HG03159 (cell line): ENCODE measurements around the gene KCTD14.

Source experiments
- ATAC-seq: cut with Tn5 transposase; IDR thresholded peaks from one replicate; pipeline ENCODE4 v1.9.1; 2021; ENCODE audit warnings: mild to moderate bottlenecking, moderate library complexity; ENCODE audit not compliant: unreplicated experiment

Gene KCTD14

GRCh38 chr11:77967121-77967520 is 56.0 kb downstream of the KCTD14 start:
- no peak for ATAC-seq

GRCh38 chr11:77966338-77966737 is 56.7 kb downstream of the KCTD14 start:
- ATAC-seq, result no peak
